Endothelial cell of umbilical vein (primary cell): ENCODE results near the gene HOXA2. TPM values are rescaled to one million over a fixed set of nuclear protein-coding genes. Genes with fewer than 3 reads are reported as not detected.

Experiments used
- BruUV-seq: library from RNA; stranded (reverse); fragments of 400-500 nt; replicated peaks from 2 replicates; lab custom pipeline; 2021; lab: Mats Ljungman, UMichigan
- CTCF ChIA-PET: fragments of 300-600, 350-600 bp; sonication (Branson Sonifier 250); formaldehyde crosslinking; loops from one replicate; lab custom pipeline; 2021; ENCODE audit warnings: antibody characterized with exemption, inconsistent platforms; lab: Charles Lee
- POLR2A ChIA-PET: fragments of 300-600, 350-600 bp; sonication (Branson Sonifier 250); formaldehyde crosslinking; loops from one replicate; lab custom pipeline; 2021; ENCODE audit warnings: antibody characterized with exemption, inconsistent platforms; lab: Charles Lee
- DNase-seq: peaks from one replicate; pipeline ENCODE4 v3.0.0-alpha.2; 2011; ENCODE audit warnings: low read depth, low spot score
- FAIRE-seq: peaks from 2 replicates; lab custom pipeline; 2011; peaks lifted over from hg19 to GRCh38; lab: Jason Lieb, UNC
- H2AFZ ChIP-seq: 2 replicates; pipeline ENCODE4 v1.6.0; 2012; ENCODE audit warnings: low read depth, low read length, control low read depth, inconsistent platforms
- H3K27ac ChIP-seq: 2 replicates; pipeline ENCODE4 v1.5.1; 2011; ENCODE audit warnings: low read depth, mild to moderate bottlenecking, control low read depth, low read length, moderate library complexity; ENCODE audit not compliant: insufficient read depth
- H3K27me3 ChIP-seq, 2 experiments: 2 replicates each; pipeline versions ENCODE4 v1.6.0 to v1.6.1; 2011; ENCODE audit warnings: low read length in 2 of 2, mixed read lengths in 1 of 2; ENCODE audit not compliant: control insufficient read depth in 2 of 2, insufficient read depth in 2 of 2
- H3K36me3 ChIP-seq, 2 experiments: 2 replicates in 1 of 2; 3 replicates in 1 of 2; pipeline ENCODE4 v1.5.1; 2011; ENCODE audit warnings: low read length in 2 of 2, mild to moderate bottlenecking in 1 of 2, moderate library complexity in 1 of 2; ENCODE audit not compliant: control insufficient read depth in 2 of 2, insufficient read depth in 2 of 2; ENCODE audit errors: extremely low read depth in 1 of 2
- H3K4me1 ChIP-seq: 3 replicates; pipeline ENCODE4 v1.5.1; 2011; ENCODE audit warnings: mild to moderate bottlenecking, low read length; ENCODE audit not compliant: control insufficient read depth, insufficient read depth; ENCODE audit errors: extremely low read depth
- H3K4me2 ChIP-seq: 2 replicates; pipeline ENCODE4 v1.6.1; 2011; ENCODE audit warnings: low read length, control low read depth, mixed read lengths; ENCODE audit not compliant: insufficient read depth
- H3K4me3 ChIP-seq, 3 experiments: fragments of 200-600 bp in 1 of 3; sonication (generic), shearing (Covaris generic) in 1 of 3; replicated peaks in 1 of 3; 2 replicates each; pipeline ENCODE4 v1.5.1; 2011 to 2016; ENCODE audit warnings: control low read depth in 3 of 3, low read length in 3 of 3, mild to moderate bottlenecking in 2 of 3, inconsistent platforms in 1 of 3, low read depth in 1 of 3, moderate library complexity in 1 of 3; ENCODE audit not compliant: insufficient read depth in 1 of 3
- H3K79me2 ChIP-seq: 2 replicates; pipeline ENCODE4 v1.6.0; 2012; ENCODE audit warnings: low read length, inconsistent platforms; ENCODE audit not compliant: control insufficient read depth, insufficient read depth
- H3K9ac ChIP-seq: replicated peaks from 2 replicates; pipeline ENCODE3; 2011; ENCODE audit warnings: low read length, control low read depth; ENCODE audit not compliant: insufficient read depth; ENCODE audit errors: extremely low read depth
- H3K9me1 ChIP-seq: replicated peaks from 3 replicates; pipeline ENCODE4 v1.6.0; 2011; ENCODE audit warnings: mild to moderate bottlenecking, low read length; ENCODE audit not compliant: control insufficient read depth, insufficient read depth; ENCODE audit errors: extremely low read depth
- H3K9me3 ChIP-seq: replicated peaks from 2 replicates; pipeline ENCODE4 v1.5.1; 2012; ENCODE audit warnings: low read length, inconsistent platforms; ENCODE audit not compliant: control insufficient read depth, insufficient read depth
- H4K20me1 ChIP-seq: replicated peaks from 2 replicates; pipeline ENCODE3; 2011; ENCODE audit warnings: mild to moderate bottlenecking, low read length; ENCODE audit not compliant: control insufficient read depth, insufficient read depth; ENCODE audit errors: extremely low read depth
- EZH2 ChIP-seq: IDR thresholded peaks from 2 replicates; pipeline ENCODE4 v1.6.1; 2012; ENCODE audit warnings: borderline replicate concordance, low read depth, mild to moderate bottlenecking, moderate library complexity, low read length, inconsistent platforms; ENCODE audit not compliant: severe bottlenecking
- FOS ChIP-seq: IDR thresholded peaks from 2 replicates; pipeline ENCODE4 v1.6.1; 2011; ENCODE audit warnings: mild to moderate bottlenecking, low read length, moderate library complexity, borderline replicate concordance; ENCODE audit not compliant: insufficient read depth
- JUN ChIP-seq: IDR thresholded peaks from 2 replicates; pipeline ENCODE4 v1.6.1; 2011; ENCODE audit warnings: borderline replicate concordance, low read depth; ENCODE audit not compliant: insufficient read length, insufficient read depth
- dilution Hi-C: fragments of 300-500 bp; cut with MboI; formaldehyde crosslinking; loops from one replicate; pipeline ENCODE4 v1.15.0; 2019; ENCODE audit warnings: low sequenced_read_pairs; ENCODE audit not compliant: extremely low pct_ligation_motif_present
- intact Hi-C: fragments of 100-400 bp; cut with micrococcal nuclease; formaldehyde crosslinking; loops from one replicate; pipeline ENCODE4 v1.10.0; 2022
- polyA plus RNA-seq, 4 experiments: library from polyadenylated mRNA; depleted of rRNA in 3 of 4; stranded (reverse) in 3 of 4; unstranded in 1 of 4; fragments of >200 nt; gene quantifications; 2 replicates each; pipeline versions ENCODE4 v1.2.1 to v1.2.3, GENCODE V29; 2011 to 2012; ENCODE audit warnings: missing spikeins in 1 of 4
- total RNA-seq: library from RNA; stranded (reverse); gene quantifications from 2 replicates; pipeline ENCODE4 v1.2.3, GENCODE V29; 2021

The HOXA2 gene
- total and polyA plus RNA-seq, 2 donors (not counting 3 experiments of a cell fraction or from before 2014, with no cell fraction given) = 1.6 to 2.3 TPM

DNA sequence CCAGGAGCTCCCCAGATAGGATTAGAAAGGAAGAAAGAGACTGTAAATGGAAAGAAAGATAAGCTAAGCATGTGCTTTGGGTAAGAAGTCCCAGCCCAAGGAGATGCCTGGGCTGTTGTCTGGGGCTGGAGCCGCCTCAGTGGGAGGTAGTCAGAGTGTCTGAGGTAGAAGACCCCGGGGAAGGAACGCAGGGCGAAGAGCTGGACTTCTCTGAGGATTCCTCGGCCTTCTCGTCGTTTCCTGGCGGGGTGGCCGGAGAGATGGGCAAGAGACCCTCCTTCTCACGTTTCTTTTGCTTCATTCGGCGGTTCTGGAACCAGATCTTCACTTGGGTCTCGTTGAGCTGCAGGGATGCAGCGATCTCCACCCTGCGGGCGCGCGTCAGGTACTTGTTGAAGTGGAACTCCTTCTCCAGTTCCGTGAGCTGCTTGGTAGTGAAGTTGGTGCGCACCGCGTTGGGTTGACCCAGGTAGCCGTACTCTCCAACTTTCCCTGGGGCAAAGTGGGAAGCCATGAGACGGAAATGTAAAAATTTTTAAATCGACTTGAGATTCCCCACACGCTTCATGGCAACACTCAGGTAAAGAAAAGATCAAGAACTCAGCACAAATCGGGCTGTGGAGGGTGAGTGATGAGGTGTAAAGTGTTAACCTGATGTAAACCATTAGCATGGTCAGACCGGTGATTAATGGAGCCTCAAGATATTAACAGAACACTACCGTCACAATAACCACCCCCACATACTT is 8.0 kb downstream of the HOXA2 start:
- H3K27me3 ChIP-seq = no peaks in the 10 kb centered on the region
- H3K36me3 ChIP-seq = no peaks in the 10 kb centered on the region
- no peak overlapping the region for H3K4me3 ChIP-seq
- H3K9ac ChIP-seq = no peak overlapping the region
- TF ChIP-seq FOS (no peak), EZH2 (no peak)
- BruUV-seq = no TSS peak
- H4K20me1 ChIP-seq = no peaks in the 10 kb centered on the region
- H3K27ac ChIP-seq = no peak overlapping the region
- no peak overlapping the region for H2AFZ ChIP-seq
- H3K9me1 ChIP-seq = no peaks in the 10 kb centered on the region
- CTCF ChIA-PET = interaction anchor here (1.8 to 9.6 kb wide), 3 partner anchors 231 to 412 kb away, joined by 4 to 124 read pairs (median 5); partner anchors contain the start of gene SKAP2
- H3K4me1 ChIP-seq = peaks cover 32% of the 10 kb centered on the region
- FAIRE-seq (no peak), DNase-seq (no peak)
- peaks cover 42% of the 10 kb centered on the region for H3K79me2 ChIP-seq
- intact Hi-C loops (loop anchor here (2.0 kb wide), 1 partner anchor 28 kb away; no protein-coding TSS in a partner anchor), dilution Hi-C loops (no loop called here)
- peak overlapping the region; percentile 47 for H3K4me2 ChIP-seq
- no peaks in the 10 kb centered on the region for H3K9me3 ChIP-seq
- POLR2A ChIA-PET = no interaction called here

- Histone ChIP-seq H4K20me1 (no peaks in the 10 kb centered on the region), H3K4me1 (peaks cover 24% of the 10 kb centered on the region), H2AFZ (no peak overlapping the region), H3K27ac (no peak overlapping the region), H3K9me3 (no peaks in the 10 kb centered on the region), H3K9me1 (no peaks in the 10 kb centered on the region), H3K4me3 (no peak overlapping the region), H3K9ac (no peak overlapping the region), H3K4me2 (no peak overlapping the region), H3K36me3 (no peaks in the 10 kb centered on the region), H3K27me3 (peaks cover 2 to 4% of the 10 kb centered on the region in 2 experiments), H3K79me2 (peaks cover 31% of the 10 kb centered on the region)
- no peak for TF ChIP-seq JUN
- FAIRE-seq = no peak
- no TSS peak for BruUV-seq
- CTCF ChIA-PET = interaction anchor here (1.8 to 9.6 kb wide), 3 partner anchors 230 to 411 kb away, joined by 4 to 124 read pairs (median 5); partner anchors contain the start of gene SKAP2
- dilution Hi-C loops = no loop called here
- intact Hi-C loops = no loop called here
- POLR2A ChIA-PET = no interaction called here
- DNase-seq = no peak
Measured at GRCh38 chr7:27093184-27093895, 9.1 kb downstream of the HOXA2 start.
